ENCODE data around the gene TRIM24.

DNA sequence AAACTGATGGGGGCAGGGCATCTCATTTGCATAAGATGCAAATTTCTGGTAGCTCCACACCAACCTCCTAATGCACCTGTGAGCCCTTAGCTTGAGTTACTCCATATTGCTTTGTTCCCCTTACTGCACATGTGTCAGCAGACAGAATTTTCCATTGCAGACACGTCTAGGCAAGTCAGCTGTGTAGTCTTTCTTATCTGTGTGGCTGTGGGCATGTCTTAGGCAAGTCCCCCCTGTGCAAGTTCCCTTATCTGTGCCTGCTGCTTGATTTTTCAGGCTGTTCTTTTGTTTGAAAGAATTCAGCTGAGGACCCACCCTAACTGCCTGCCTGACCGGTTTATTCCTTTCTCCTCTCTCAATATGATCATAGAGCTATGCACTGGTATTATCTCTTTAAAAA lies 28.5 kb upstream of the TRIM24 start:
- TF ChIP-seq EZH2 (IDR thresholded peaks at IDR 0.05; ENCODE audit: low read length) = no peak
- TF ChIP-seq, protein P1, sequence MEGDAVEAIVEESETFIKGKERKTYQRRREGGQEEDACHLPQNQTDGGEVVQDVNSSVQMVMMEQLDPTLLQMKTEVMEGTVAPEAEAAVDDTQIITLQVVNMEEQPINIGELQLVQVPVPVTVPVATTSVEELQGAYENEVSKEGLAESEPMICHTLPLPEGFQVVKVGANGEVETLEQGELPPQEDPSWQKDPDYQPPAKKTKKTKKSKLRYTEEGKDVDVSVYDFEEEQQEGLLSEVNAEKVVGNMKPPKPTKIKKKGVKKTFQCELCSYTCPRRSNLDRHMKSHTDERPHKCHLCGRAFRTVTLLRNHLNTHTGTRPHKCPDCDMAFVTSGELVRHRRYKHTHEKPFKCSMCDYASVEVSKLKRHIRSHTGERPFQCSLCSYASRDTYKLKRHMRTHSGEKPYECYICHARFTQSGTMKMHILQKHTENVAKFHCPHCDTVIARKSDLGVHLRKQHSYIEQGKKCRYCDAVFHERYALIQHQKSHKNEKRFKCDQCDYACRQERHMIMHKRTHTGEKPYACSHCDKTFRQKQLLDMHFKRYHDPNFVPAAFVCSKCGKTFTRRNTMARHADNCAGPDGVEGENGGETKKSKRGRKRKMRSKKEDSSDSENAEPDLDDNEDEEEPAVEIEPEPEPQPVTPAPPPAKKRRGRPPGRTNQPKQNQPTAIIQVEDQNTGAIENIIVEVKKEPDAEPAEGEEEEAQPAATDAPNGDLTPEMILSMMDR (optimal IDR thresholded peaks at IDR 0.05 in 1 of 3, IDR thresholded peaks at IDR 0.05 in 1 of 3, conservative IDR thresholded peaks at IDR 0.05 in 1 of 3; ENCODE audit: extremely low read depth in 1 of 3, insufficient read depth in 2 of 3, low read length in 3 of 3) = no peak
